ENCODE data around the gene OPRD1.
"Not testable (repeated sequence)": the region's sequence is repeated elsewhere in the genome, so short reads cannot be mapped to it uniquely, and the experiment has no call there.

The OPRD1 gene

DNA sequence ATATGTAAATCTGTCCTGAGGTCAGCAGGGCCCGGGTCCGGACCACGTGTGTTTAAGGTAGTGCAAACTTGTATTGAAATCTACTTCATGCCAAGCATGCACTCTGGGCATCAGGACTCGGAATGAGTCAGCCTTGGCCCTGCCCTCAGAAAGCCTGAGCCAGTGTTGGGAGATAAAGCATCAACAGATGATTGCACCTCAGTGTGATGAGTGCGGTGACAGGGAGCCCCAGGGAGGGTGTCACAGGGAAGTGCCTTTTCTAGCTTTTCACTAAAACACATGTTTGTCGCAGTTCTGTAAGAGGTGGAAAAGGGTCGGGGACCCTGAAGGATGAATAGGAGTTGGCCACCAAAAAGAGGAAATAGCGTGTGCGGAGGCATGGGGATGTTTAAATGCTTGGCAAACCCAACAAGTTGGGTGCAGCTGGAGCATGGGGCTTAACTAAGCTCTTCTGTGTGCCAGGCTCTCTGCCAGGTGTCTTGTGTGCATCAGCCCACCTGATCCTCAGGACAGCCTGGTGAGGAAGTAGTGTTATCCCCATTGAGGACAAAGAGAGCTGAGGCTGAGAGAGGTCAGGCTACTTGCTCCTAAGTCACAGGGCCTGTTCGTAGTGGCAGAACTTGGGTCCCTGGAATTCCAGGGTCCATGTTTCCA is 54.2 kb downstream of the OPRD1 start:
- DNase-seq (ENCODE audit: low spot score): no peak
- in situ Hi-C loops (cut with MboI; ENCODE audit: low sequenced_read_pairs, unreplicated experiment): loop anchor here (5.0 kb wide), 1 partner anchor 74 kb away; no protein-coding TSS in a partner anchor
- TF ChIP-seq CTCF (IDR thresholded peaks at IDR 0.05; ENCODE audit: borderline replicate concordance, control extremely low read depth, extremely low read depth, insufficient read depth, missing control alignments): no peak

DNA sequence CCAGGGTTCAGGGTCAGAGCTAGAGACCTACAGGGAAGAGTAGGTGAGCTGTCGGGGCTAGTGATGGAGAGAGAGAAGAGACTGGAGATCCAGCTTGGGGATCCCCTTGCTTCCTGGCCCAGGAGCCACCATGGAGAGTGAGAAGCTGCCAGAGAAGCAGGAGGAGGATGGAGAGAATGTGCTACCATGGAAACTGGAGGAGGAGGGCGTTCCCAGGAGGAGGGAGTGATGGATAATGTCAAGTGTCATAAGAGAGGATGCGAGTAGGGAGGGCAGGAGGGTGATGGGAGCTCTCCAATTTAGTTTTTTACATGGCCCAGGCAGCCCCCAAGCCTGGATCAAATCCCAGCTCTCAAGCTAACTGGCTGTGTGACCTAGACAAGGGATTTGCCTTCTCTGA is 55.9 kb downstream of the OPRD1 start:
- DNase-seq (ENCODE audit: low spot score): no peak
- in situ Hi-C loops (cut with MboI; ENCODE audit: low sequenced_read_pairs, unreplicated experiment): loop anchor here (5.0 kb wide), 1 partner anchor 76 kb away; no protein-coding TSS in a partner anchor
- no peak for TF ChIP-seq CTCF (IDR thresholded peaks at IDR 0.05; ENCODE audit: borderline replicate concordance, control extremely low read depth, extremely low read depth, insufficient read depth, missing control alignments)

GRCh38 chr1:28869952-28870351 is 58.0 kb downstream of the OPRD1 start:
- in situ Hi-C loops (cut with MboI; ENCODE audit: low sequenced_read_pairs, unreplicated experiment): loop anchor here (5.0 kb wide), 1 partner anchor 78 kb away; no protein-coding TSS in a partner anchor
- TF ChIP-seq CTCF (IDR thresholded peaks at IDR 0.05; ENCODE audit: borderline replicate concordance, control extremely low read depth, extremely low read depth, insufficient read depth, missing control alignments): no peak

DNA sequence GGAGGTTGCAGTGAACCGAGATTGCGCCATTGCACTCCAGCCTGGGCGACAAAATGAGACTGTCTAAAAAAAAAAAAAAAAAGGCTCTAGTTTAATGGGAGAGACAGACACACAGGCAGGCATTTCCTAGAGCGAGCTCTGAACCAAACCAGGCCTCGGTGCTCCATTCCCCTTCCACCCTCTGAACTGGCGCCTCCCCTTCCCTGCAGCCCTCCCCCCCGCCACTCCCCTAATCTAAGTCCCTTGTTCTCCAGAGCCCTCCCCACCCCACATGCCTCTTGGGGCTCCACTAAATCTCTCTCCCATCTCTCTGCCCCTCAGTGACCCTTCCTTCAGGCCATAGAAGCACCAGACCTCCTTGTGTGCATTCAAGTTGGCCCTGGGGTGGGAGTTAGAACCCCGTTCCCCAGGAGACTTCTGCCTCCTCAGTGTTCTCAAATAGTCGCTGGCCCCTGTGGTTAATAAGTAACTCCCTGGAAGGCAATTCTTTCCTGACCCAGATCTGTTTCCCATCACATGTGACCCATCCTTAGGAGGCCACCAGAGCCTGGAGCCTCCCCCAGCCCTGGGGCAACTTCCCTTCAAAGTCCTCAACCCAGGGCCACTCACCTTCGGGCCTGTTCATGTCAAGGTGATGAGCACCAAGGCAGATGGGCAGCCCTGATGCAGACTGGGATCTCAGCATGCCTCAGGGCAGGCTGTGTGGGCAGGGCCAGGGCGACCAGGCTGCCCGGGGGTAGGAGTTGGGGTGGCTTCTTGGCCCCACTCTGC is 59.8 kb downstream of the OPRD1 start:
- no peak for TF ChIP-seq CTCF (IDR thresholded peaks at IDR 0.05; ENCODE audit: borderline replicate concordance, control extremely low read depth, extremely low read depth, insufficient read depth, missing control alignments)
- in situ Hi-C loops (cut with MboI; ENCODE audit: low sequenced_read_pairs, unreplicated experiment): no loop called here
- DNase-seq (ENCODE audit: low spot score): no peak

More at GRCh38 chr1:28869952-28870351, 58.0 kb downstream of the OPRD1 start:
- no peak for DNase-seq (ENCODE audit: low spot score)

DNA sequence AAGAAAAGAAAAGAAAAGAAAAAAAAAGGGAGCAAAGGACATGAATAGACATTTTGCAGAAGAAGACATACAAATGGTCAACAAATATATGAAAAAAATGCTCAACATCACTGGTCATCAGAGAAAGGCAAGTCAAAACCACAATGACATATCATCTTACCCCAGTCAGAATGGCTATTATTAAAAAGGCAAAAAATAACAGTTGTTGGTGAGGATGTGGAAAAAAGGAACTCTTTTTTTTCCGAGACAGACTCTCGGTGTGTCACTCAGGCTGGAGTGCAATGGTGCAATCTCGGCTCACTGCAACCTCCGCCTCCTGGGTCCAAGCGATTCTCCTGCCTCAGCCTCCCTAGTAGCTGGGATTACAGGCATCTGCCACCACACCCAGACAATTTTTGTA is 63.2 kb downstream of the OPRD1 start:
- DNase-seq (ENCODE audit: low spot score); in situ Hi-C loops (cut with MboI; ENCODE audit: low sequenced_read_pairs, unreplicated experiment): not testable (repeated sequence)

DNA sequence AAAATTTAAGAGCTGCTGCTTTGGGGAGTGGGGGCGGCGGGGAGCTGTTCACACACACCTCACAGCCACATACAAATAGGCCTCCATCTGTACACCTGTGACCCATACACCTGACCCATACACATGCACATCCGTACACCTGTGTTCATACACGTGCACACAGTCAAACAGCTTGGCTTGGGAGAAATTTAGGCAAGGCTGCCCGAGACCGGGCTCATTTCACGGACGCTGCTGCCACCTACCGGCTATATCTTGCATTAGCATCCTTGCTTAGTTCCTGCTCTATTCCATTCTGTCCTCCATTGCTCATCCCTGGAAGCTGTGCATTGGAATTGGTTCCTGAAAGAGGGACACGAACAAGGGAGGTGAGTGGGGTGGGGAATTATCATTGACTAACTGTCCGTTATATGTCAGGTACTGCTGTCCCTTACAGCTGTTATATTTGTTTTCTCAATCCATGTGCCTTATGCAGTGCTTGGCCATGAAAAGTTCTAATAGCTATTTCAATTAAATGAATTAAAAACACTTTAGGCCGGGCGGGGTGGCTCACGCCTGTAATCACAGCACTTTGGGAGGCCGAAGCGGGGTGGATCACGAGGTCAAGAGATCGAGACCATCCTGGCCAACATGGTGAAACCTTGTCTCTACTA is 65.3 kb downstream of the OPRD1 start:
- in situ Hi-C loops (cut with MboI; ENCODE audit: low sequenced_read_pairs, unreplicated experiment): no loop called here
- peak; percentile 82 for DNase-seq (ENCODE audit: low spot score)
- peak; percentile 88 for TF ChIP-seq CTCF (IDR thresholded peaks at IDR 0.05; ENCODE audit: borderline replicate concordance, control extremely low read depth, extremely low read depth, insufficient read depth, missing control alignments)
